Right atrium auricular region (tissue), 2 donors: ENCODE measurements around the gene IGSF21. TPM values are rescaled to one million over a fixed set of nuclear protein-coding genes. Genes with fewer than 3 reads are reported as not detected.

Experiments
- DNase-seq: peaks from one replicate; pipeline ENCODE4 v3.0.0-alpha.2; 2019; ENCODE audit warnings: low spot score
- H3K27ac ChIP-seq, 2 donors: fragments of 200-600 bp; sonication (generic); 1 replicate in 1 of 2; 2 replicates in 1 of 2; pipeline ENCODE4 v1.5.1; 2016 to 2019
- H3K27me3 ChIP-seq, 2 donors: fragments of 200-600 bp; sonication (generic); one replicate each; pipeline versions ENCODE4 v1.5.1 to v1.6.0; 2017 to 2019
- H3K36me3 ChIP-seq: fragments of 200-600 bp; sonication (generic); one replicate; pipeline ENCODE4 v1.5.1; 2016
- H3K4me1 ChIP-seq, 2 donors: fragments of 200-600 bp; sonication (generic); one replicate each; pipeline versions ENCODE4 v1.5.1 to v1.6.0; 2017 to 2019
- H3K4me3 ChIP-seq, 2 donors: fragments of 200-600 bp; sonication (generic); 1 replicate in 1 of 2; 2 replicates in 1 of 2; pipeline ENCODE4 v1.5.1; 2017 to 2019; ENCODE audit warnings: mild to moderate bottlenecking in 1 of 2, moderate library complexity in 1 of 2
- H3K9me3 ChIP-seq, 2 donors: fragments of 200-600 bp; sonication (generic); one replicate each; pipeline ENCODE4 v1.5.1; 2019
- total RNA-seq, 2 donors: library from RNA; depleted of rRNA; stranded (reverse); fragments of >200 nt; gene quantifications; one replicate each; pipeline ENCODE4 v1.1.0, GENCODE V29; 2016
- TF ChIP-seq, protein P1 (sequence below), 2 donors: fragments of 200-600 bp; sonication (generic); IDR thresholded peaks; one replicate each; pipeline ENCODE4 v1.5.1; 2019; ENCODE audit warnings: antibody characterized with exemption in 2 of 2

IGSF21 gene
- total RNA-seq, 2 donors from 2014 or later: 1.8 to 6.0 TPM

DNA sequence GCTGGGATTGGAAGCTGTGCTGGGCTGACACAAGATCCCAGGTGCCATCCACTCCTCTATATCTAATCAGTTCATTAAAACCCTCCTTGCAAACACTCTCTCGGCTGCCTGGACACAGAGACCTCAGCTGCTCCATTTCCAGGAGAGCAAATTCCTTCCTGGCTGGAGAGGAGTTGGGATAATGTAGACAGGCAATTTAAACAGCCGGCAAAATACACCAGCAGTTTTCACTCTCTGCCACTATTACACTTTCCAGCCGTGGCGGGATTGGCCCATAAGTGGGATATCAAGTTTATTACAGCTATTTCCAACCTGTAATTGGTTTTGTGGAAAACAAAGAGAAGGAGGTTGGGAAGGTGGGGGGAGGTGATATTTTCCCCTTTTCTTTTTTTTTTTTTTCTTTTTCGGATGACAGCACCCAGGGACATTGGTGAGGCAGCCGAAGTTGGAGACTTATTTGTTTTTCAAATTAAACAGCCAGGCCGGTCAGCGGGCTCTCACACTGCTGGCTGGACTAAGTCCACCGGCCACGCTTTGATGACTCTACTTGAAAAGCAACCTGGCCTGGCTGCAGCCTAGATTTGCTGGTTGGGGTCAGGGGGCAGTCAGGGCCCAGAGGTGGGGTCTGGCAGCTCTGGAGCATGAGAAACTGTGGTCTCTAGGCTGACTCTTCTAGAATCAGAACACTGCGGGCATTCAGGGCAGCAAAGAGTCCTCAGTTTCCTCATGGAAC, 177.4 kb downstream of the IGSF21 start:
- no peaks in the 10 kb centered on the region for H3K27me3 ChIP-seq
- H3K4me1 ChIP-seq: no peaks in the 10 kb centered on the region
- no peaks in the 10 kb centered on the region for H3K36me3 ChIP-seq
- no peak overlapping the region for H3K27ac ChIP-seq
- H3K4me3 ChIP-seq: no peak overlapping the region
- TF ChIP-seq, protein P1, sequence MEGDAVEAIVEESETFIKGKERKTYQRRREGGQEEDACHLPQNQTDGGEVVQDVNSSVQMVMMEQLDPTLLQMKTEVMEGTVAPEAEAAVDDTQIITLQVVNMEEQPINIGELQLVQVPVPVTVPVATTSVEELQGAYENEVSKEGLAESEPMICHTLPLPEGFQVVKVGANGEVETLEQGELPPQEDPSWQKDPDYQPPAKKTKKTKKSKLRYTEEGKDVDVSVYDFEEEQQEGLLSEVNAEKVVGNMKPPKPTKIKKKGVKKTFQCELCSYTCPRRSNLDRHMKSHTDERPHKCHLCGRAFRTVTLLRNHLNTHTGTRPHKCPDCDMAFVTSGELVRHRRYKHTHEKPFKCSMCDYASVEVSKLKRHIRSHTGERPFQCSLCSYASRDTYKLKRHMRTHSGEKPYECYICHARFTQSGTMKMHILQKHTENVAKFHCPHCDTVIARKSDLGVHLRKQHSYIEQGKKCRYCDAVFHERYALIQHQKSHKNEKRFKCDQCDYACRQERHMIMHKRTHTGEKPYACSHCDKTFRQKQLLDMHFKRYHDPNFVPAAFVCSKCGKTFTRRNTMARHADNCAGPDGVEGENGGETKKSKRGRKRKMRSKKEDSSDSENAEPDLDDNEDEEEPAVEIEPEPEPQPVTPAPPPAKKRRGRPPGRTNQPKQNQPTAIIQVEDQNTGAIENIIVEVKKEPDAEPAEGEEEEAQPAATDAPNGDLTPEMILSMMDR (IDR thresholded peaks at IDR 0.05): no peak
- no peak for DNase-seq
- no peaks in the 10 kb centered on the region for H3K9me3 ChIP-seq

DNA sequence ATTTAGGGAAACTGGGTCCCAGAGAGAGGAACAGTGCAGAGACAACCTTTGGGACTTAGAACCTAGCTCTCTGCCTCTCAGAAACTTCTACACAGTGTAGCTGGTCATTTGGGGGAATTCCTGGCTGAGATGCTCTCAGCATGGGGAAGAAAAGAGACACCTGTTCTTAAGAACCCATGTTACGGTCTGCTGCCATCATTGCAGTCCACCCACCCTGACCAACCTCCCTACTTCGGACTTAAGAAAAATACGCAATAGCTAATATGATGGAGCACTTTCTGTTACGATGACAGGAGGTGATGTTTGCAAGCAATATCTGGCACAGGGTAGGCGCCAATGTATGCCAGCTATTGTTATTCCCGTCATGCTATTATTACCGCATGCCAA, 177.9 kb downstream of the IGSF21 start:
- TF ChIP-seq, protein P1 (IDR thresholded peaks at IDR 0.05): no peak
- no peaks in the 10 kb centered on the region for H3K27me3 ChIP-seq
- no peaks in the 10 kb centered on the region for H3K9me3 ChIP-seq

DNA sequence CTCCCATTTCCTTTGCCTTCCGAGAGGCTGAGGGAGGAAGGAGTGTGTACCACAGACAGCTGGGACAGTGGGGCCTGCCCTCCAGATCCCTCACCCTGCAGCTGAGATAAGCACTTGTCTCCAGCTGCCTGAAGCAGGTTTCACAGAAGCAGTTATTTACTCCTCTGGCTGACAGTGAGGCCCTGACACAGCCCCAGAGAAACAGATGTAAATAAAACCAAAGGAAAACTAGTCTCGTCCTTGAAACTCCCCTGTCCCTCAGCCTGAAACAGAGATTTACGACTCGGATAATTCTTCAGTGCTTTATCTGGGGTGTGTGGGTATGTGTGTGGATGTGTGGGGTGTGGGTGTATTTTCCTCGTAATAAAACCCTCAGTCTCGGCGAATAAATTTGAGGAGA, 181.1 kb downstream of the IGSF21 start:
- Histone ChIP-seq H3K27me3 (no peaks in the 10 kb centered on the region), H3K36me3 (no peaks in the 10 kb centered on the region), H3K9me3 (no peaks in the 10 kb centered on the region), H3K4me1 (no peaks in the 10 kb centered on the region), H3K27ac (no peak overlapping the region), H3K4me3 (no peak overlapping the region)
- TF ChIP-seq, protein P1 (IDR thresholded peaks at IDR 0.05): no peak
- no peak for DNase-seq

More for the DNA sequence above, 177.9 kb downstream of the IGSF21 start:
- DNase-seq: no peak
- Histone ChIP-seq H3K4me1 (no peaks in the 10 kb centered on the region), H3K4me3 (no peak overlapping the region), H3K36me3 (no peaks in the 10 kb centered on the region), H3K27ac (no peak overlapping the region)

DNA sequence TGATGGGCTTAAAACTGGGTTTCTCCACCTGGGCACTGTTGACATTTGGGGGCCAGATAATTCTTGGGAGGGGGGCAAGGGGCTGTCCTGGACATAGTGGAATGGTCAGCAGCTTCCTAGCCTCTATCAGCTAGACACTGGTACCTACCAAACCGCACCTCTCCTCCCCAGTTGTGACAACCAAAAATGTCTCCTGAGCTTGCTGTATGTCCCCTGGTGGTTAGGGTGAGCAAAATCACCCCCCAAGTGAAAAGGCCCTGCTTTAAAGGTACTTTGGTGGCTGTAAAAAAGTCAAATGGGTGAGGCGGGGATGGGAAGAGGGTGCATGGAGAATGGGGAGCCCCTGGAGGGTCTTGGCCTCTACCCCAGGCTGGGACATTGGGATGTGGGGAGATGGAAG, 182.0 kb downstream of the IGSF21 start:
- Histone ChIP-seq H3K9me3 (no peaks in the 10 kb centered on the region), H3K4me1 (no peaks in the 10 kb centered on the region), H3K36me3 (no peaks in the 10 kb centered on the region), H3K27ac (no peak overlapping the region), H3K27me3 (no peaks in the 10 kb centered on the region), H3K4me3 (no peak overlapping the region)
- TF ChIP-seq, protein P1 (IDR thresholded peaks at IDR 0.05): no peak
- DNase-seq: no peak

DNA sequence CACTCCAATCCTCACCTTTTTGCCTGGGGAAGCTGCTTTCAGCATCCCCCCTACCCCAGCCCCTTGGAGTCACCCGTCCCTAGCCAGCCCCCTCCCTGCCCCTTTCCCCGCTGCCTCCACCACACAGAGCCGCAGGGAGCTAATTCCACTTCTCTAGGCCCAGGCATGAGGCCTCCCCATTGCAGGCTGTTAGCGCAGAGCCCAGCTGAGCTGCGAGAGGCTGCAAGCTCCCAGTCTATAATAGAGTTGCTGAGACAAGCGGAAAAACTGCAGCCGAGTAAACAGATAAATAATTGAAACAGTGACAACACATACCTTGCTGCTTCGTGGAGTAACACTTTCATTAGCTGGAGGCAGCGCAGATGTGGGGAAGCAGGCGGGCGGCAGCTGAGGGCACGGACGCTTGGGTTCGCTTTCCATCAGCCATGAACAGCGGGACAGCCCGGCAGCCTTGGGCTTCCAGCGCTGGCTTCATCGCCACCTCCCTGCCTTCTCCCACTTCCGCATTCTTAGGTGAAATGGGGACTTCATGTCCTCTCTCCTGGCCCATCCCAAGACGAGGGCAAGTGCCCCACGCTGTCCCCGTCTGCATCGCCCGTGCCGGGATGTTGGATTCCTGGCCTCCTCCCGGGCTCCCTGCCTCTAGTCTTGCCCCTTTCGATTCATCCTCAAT, 183.3 kb downstream of the IGSF21 start:
- Histone ChIP-seq H3K9me3 (no peaks in the 10 kb centered on the region), H3K27ac (no peak overlapping the region), H3K4me1 (no peaks in the 10 kb centered on the region), H3K36me3 (no peaks in the 10 kb centered on the region), H3K27me3 (no peaks in the 10 kb centered on the region), H3K4me3 (no peak overlapping the region)
- no peak for DNase-seq
- TF ChIP-seq, protein P1 (IDR thresholded peaks at IDR 0.05): no peak
